Measurements from ENCODE around the gene CFAP107.

DNA sequence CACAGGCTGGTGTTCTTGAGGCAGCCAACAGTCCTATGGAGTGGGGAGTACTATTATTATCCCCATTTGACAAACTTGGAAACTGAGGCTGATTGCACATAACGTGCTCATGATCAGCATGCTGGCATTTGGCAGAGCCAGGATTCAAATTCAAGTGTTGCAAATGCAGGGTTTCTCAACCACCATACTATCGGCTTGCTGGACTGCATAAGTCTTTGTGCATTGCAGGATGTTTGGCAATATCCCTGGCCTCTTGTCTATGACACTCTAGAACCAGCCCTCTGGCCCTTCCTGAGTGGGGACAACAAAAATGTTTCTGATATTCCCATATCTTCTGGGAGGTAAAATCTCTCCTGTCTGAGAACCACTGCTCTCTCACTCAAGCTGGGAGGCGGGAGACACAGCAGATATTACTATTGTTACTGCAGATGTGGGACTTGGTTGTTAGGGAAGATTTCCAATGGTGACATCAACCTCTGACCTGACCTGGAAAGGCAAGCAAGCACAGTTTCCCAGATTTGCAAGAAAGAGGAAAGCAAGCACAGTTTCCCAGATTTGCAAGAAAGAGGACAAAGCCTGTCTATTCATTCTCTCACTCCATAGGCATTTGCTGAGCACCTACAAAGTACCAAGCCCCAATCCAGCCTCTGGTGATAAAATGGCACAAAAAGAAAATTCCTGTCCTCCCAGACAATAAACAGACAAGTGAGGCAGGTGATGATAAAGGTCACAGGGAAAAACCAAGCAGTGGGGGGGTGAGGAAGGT, 31.1 kb upstream of the CFAP107 start:
- TF ChIP-seq, protein P1, sequence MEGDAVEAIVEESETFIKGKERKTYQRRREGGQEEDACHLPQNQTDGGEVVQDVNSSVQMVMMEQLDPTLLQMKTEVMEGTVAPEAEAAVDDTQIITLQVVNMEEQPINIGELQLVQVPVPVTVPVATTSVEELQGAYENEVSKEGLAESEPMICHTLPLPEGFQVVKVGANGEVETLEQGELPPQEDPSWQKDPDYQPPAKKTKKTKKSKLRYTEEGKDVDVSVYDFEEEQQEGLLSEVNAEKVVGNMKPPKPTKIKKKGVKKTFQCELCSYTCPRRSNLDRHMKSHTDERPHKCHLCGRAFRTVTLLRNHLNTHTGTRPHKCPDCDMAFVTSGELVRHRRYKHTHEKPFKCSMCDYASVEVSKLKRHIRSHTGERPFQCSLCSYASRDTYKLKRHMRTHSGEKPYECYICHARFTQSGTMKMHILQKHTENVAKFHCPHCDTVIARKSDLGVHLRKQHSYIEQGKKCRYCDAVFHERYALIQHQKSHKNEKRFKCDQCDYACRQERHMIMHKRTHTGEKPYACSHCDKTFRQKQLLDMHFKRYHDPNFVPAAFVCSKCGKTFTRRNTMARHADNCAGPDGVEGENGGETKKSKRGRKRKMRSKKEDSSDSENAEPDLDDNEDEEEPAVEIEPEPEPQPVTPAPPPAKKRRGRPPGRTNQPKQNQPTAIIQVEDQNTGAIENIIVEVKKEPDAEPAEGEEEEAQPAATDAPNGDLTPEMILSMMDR (IDR thresholded peaks at IDR 0.05): no peak
- no peak for TF ChIP-seq POLR2A (IDR thresholded peaks at IDR 0.05)
